BLaER1 treated with 17β-estradiol and CSF1 and Interleukin-3, amounts not matched to agents 10 nM and 100 nM (cell line): ENCODE data around the gene CTBP1.

Experiments
- H3K27ac ChIP-seq, 11 experiments: shearing (Covaris generic); formaldehyde crosslinking; 2 replicates each; pipeline ENCODE4 v1.8.1; 2022
- H3K27me3 ChIP-seq, 11 experiments: shearing (Covaris generic); formaldehyde crosslinking; 2 replicates each; pipeline ENCODE4 v1.8.1; 2022
- H3K36me3 ChIP-seq, 11 experiments: shearing (Covaris generic); formaldehyde crosslinking; 2 replicates each; pipeline ENCODE4 v1.8.1; 2022
- H3K4me1 ChIP-seq, 10 experiments: shearing (Covaris generic); formaldehyde crosslinking; 2 replicates each; pipeline ENCODE4 v1.8.1; 2022
- H3K4me2 ChIP-seq, 11 experiments: shearing (Covaris generic); formaldehyde crosslinking; 2 replicates each; pipeline ENCODE4 v1.8.1; 2022
- H3K4me3 ChIP-seq, 10 experiments: shearing (Covaris generic); formaldehyde crosslinking; 2 replicates each; pipeline ENCODE4 v1.8.1; 2022
- H3K9ac ChIP-seq, 11 experiments: shearing (Covaris generic); formaldehyde crosslinking; 2 replicates each; pipeline ENCODE4 v1.8.1; 2022
- H3K9me3 ChIP-seq, 11 experiments: shearing (Covaris generic); formaldehyde crosslinking; replicated peaks in 1 of 11; 2 replicates each; pipeline ENCODE4 v1.8.1; 2022
- H4K20me1 ChIP-seq, 11 experiments: shearing (Covaris generic); formaldehyde crosslinking; 2 replicates each; pipeline ENCODE4 v1.8.1; 2022
- Cebpa-rat ChIP-seq, 11 experiments: shearing (Covaris generic); IDR thresholded peaks; 2 replicates each; pipeline ENCODE4 v1.8.1; 2022

Gene CTBP1

GRCh38 chr4:1167244-1167949, 81.5 kb downstream of the CTBP1 start:
- peaks cover 0 to 30% (median 14%) of the 10 kb centered on the region in 11 experiments; a peak in 17 of 22 replicates for H3K9me3 ChIP-seq
- no peak for TF ChIP-seq Cebpa-rat (IDR thresholded peaks at IDR 0.05)
- H3K4me2 ChIP-seq = peak overlapping the region; percentile 90 to 99 (median 97)
- H3K27ac ChIP-seq = peak overlapping the region in 10 of 11 experiments; percentile 21 to 72 (median 64); a peak in 16 of 22 replicates
- H3K4me3 ChIP-seq = peak overlapping the region; percentile 63 to 77 (median 66)
- H3K9ac ChIP-seq = peak overlapping the region; percentile 60 to 84 (median 74)
- H4K20me1 ChIP-seq = peaks cover 0 to 43% (median 35%) of the 10 kb centered on the region in 11 experiments; a peak in 17 of 22 replicates
- peaks cover 48 to 51% (median 49%) of the 10 kb centered on the region in 11 experiments for H3K27me3 ChIP-seq
- H3K36me3 ChIP-seq = no peaks in the 10 kb centered on the region
- H3K4me1 ChIP-seq = peaks cover 39 to 60% (median 49%) of the 10 kb centered on the region in 10 experiments

- H3K4me3 ChIP-seq = peak overlapping the region; percentile 63 to 77 (median 66); a peak in 17 of 20 replicates
- H3K27me3 ChIP-seq = peaks cover 40 to 44% (median 42%) of the 10 kb centered on the region in 11 experiments
Measured at GRCh38 chr4:1166509-1167243, 82.3 kb downstream of the CTBP1 start.

GRCh38 chr4:1164956-1165545, 83.9 kb downstream of the CTBP1 start:
- no peaks in the 10 kb centered on the region for H3K36me3 ChIP-seq
- no peak overlapping the region for H3K27ac ChIP-seq
- H3K4me2 ChIP-seq = no peak overlapping the region; a peak in 1 of 22 replicates
- TF ChIP-seq Cebpa-rat (IDR thresholded peaks at IDR 0.05) = no peak
- H3K27me3 ChIP-seq = peaks cover 24 to 27% (median 25%) of the 10 kb centered on the region in 11 experiments
- no peak overlapping the region for H3K4me3 ChIP-seq
- no peak overlapping the region for H3K9ac ChIP-seq
- H3K4me1 ChIP-seq = peaks cover 27 to 48% (median 37%) of the 10 kb centered on the region in 10 experiments
- peaks cover 0 to 28% (median 14%) of the 10 kb centered on the region in 11 experiments; a peak in 17 of 22 replicates for H3K9me3 ChIP-seq
- H4K20me1 ChIP-seq = peaks cover 0 to 24% (median 17%) of the 10 kb centered on the region in 11 experiments; a peak in 12 of 22 replicates

More at GRCh38 chr4:1166509-1167243, 82.3 kb downstream of the CTBP1 start:
- no peak for TF ChIP-seq Cebpa-rat (IDR thresholded peaks at IDR 0.05)
- Histone ChIP-seq H3K9me3 (peaks cover 0 to 31% (median 14%) of the 10 kb centered on the region in 11 experiments; a peak in 17 of 22 replicates), H3K4me2 (peak overlapping the region; percentile 90 to 99 (median 97)), H3K27ac (peak overlapping the region in 2 of 11 experiments; percentile 65 to 69; a peak in 3 of 22 replicates), H3K36me3 (no peaks in the 10 kb centered on the region), H3K4me1 (peaks cover 32 to 53% (median 43%) of the 10 kb centered on the region in 10 experiments), H3K9ac (peak overlapping the region in 10 of 11 experiments; percentile 1 to 84 (median 74); a peak in 13 of 22 replicates), H4K20me1 (peaks cover 0 to 36% (median 28%) of the 10 kb centered on the region in 11 experiments; a peak in 17 of 22 replicates)

- Histone ChIP-seq H3K4me2 (peak overlapping the region in 7 of 11 experiments; percentile 21 to 84 (median 36); a peak in 10 of 22 replicates), H4K20me1 (peaks cover 0 to 18% (median 13%) of the 10 kb centered on the region in 11 experiments; a peak in 12 of 22 replicates), H3K9me3 (peaks cover 0 to 32% (median 17%) of the 10 kb centered on the region in 11 experiments; a peak in 18 of 22 replicates), H3K4me1 (peaks cover 27 to 48% (median 37%) of the 10 kb centered on the region in 10 experiments), H3K27ac (no peak overlapping the region), H3K9ac (no peak overlapping the region), H3K4me3 (no peak overlapping the region), H3K36me3 (no peaks in the 10 kb centered on the region), H3K27me3 (peaks cover 18 to 21% (median 19%) of the 10 kb centered on the region in 11 experiments)
- TF ChIP-seq Cebpa-rat (IDR thresholded peaks at IDR 0.05) = no peak
Measured at GRCh38 chr4:1164444-1164843, 84.5 kb downstream of the CTBP1 start.

- H3K4me1 ChIP-seq = peaks cover 26 to 47% (median 37%) of the 10 kb centered on the region in 10 experiments
- peaks cover 14 to 17% (median 15%) of the 10 kb centered on the region in 11 experiments for H3K27me3 ChIP-seq
- H3K27ac ChIP-seq = peak overlapping the region in 1 of 11 experiments; percentile 22; a peak in 1 of 22 replicates
- peak overlapping the region in 10 of 11 experiments; percentile 4 to 84 (median 34); a peak in 15 of 22 replicates for H3K4me2 ChIP-seq
- peaks cover 3 to 36% (median 21%) of the 10 kb centered on the region in 11 experiments for H3K9me3 ChIP-seq
- no peak overlapping the region for H3K4me3 ChIP-seq
- TF ChIP-seq Cebpa-rat (IDR thresholded peaks at IDR 0.05) = no peak
- H4K20me1 ChIP-seq = peaks cover 0 to 14% (median 10%) of the 10 kb centered on the region in 11 experiments; a peak in 12 of 22 replicates
- H3K9ac ChIP-seq = no peak overlapping the region
- H3K36me3 ChIP-seq = peaks cover 0 to 3% (median 0%) of the 10 kb centered on the region in 11 experiments; a peak in 1 of 22 replicates
Measured at GRCh38 chr4:1164040-1164439, 84.9 kb downstream of the CTBP1 start.
